GM04504 (cell line): ENCODE results near the gene EYS.

Source experiments
- DNase-seq: peaks from one replicate; pipeline ENCODE4 v3.0.0-alpha.2; 2012; ENCODE audit warnings: low read depth

The EYS gene

GRCh38 chr6:65707126-65707826 lies at the start of gene EYS:
TSS of gene EYS (minus strand) at chr6:65707226. CDS start at chr6:65495410, 211,816 bp downstream.
- no peak for DNase-seq

- no peak for DNase-seq
These were observed 39.3 kb upstream of the EYS start for GRCh38 chr6:65746302-65746701.

GRCh38 chr6:65745614-65746013 lies 38.6 kb upstream of the EYS start:
- DNase-seq = no peak

GRCh38 chr6:65728879-65729479 lies 22.0 kb upstream of the EYS start:
- DNase-seq = no peak

GRCh38 chr6:65719101-65719500 lies 12.1 kb upstream of the EYS start:
- no peak for DNase-seq

GRCh38 chr6:65711531-65711930 lies 4.5 kb upstream of the EYS start:
- DNase-seq = no peak

GRCh38 chr6:65709099-65709830 lies 2.2 kb upstream of the EYS start:
- DNase-seq = no peak

- DNase-seq = no peak
These were observed 1.1 kb upstream of the EYS start for GRCh38 chr6:65708162-65708561.

- DNase-seq = no peak
These were observed 590 bp downstream of the EYS start for GRCh38 chr6:65706436-65706835.

- DNase-seq = no peak
These were observed 5.7 kb downstream of the EYS start for GRCh38 chr6:65701325-65701724.

- no peak for DNase-seq
These were observed 6.5 kb downstream of the EYS start for GRCh38 chr6:65700561-65700960.

GRCh38 chr6:65692109-65692508 lies 14.9 kb downstream of the EYS start:
- no peak for DNase-seq

- DNase-seq = no peak
These were observed 26.8 kb downstream of the EYS start for GRCh38 chr6:65680232-65680631.

- no peak for DNase-seq
These were observed 35.1 kb downstream of the EYS start for GRCh38 chr6:65671922-65672321.

- no peak for DNase-seq
These were observed 38.9 kb downstream of the EYS start for GRCh38 chr6:65667916-65668656.

- DNase-seq = no peak
These were observed 56.9 kb downstream of the EYS start for GRCh38 chr6:65650086-65650485.

- DNase-seq = no peak
These were observed 57.6 kb downstream of the EYS start for GRCh38 chr6:65649392-65649791.

GRCh38 chr6:65646544-65646943 lies 60.5 kb downstream of the EYS start:
- no peak for DNase-seq

- DNase-seq = no peak
These were observed 64.2 kb downstream of the EYS start for GRCh38 chr6:65642776-65643175.

- DNase-seq = no peak
These were observed 68.8 kb downstream of the EYS start for GRCh38 chr6:65638047-65638831.

GRCh38 chr6:65637289-65638046 lies 69.6 kb downstream of the EYS start:
- no peak for DNase-seq
